CD4-positive, alpha-beta memory T cell (primary cell): ENCODE measurements around the gene TUBAL3. TPM values are rescaled to one million over a fixed set of nuclear protein-coding genes. Genes with fewer than 3 reads are reported as not detected.

ENCODE experiments used
- CTCF ChIA-PET: fragments of 350-600 bp; sonication (Branson Sonifier 250); formaldehyde crosslinking; loops from one replicate; lab custom pipeline; 2021; ENCODE audit warnings: inconsistent platforms; ENCODE audit not compliant: partially characterized antibody; lab: Charles Lee
- POLR2A ChIA-PET: fragments of 350-600 bp; sonication (Branson Sonifier 250); formaldehyde crosslinking; loops from one replicate; lab custom pipeline; 2021; ENCODE audit not compliant: partially characterized antibody; lab: Charles Lee
- DNase-seq, 5 donors: peaks; one replicate each; pipeline versions ENCODE4 v3.0.0 to v3.0.0-alpha.2; 2020 to 2022; ENCODE audit warnings: mixed read lengths in 1 of 5
- H3K27ac ChIP-seq: one replicate; pipeline ENCODE4 v1.7.0; 2013; ENCODE audit warnings: low read depth, low read length
- H3K27me3 ChIP-seq: 2 replicates; pipeline ENCODE4 v1.7.0; 2013; ENCODE audit warnings: mild to moderate bottlenecking, low read length, moderate library complexity; ENCODE audit not compliant: insufficient read depth
- H3K36me3 ChIP-seq: 2 replicates; pipeline ENCODE4 v1.7.0; 2013; ENCODE audit warnings: mild to moderate bottlenecking, low read length, moderate library complexity; ENCODE audit not compliant: insufficient read depth
- H3K4me1 ChIP-seq: 2 replicates; pipeline ENCODE4 v1.7.0; 2013; ENCODE audit warnings: mild to moderate bottlenecking, low read length, moderate library complexity; ENCODE audit not compliant: insufficient read depth
- H3K4me3 ChIP-seq, 2 donors: one replicate each; pipeline ENCODE4 v1.7.0; 2013; ENCODE audit warnings: low read length in 2 of 2, mild to moderate bottlenecking in 1 of 2
- H3K9me3 ChIP-seq, 2 donors: one replicate each; pipeline ENCODE4 v1.7.0; 2013; ENCODE audit warnings: low read length in 2 of 2, control low read depth in 1 of 2; ENCODE audit not compliant: control insufficient read depth in 1 of 2
- H3K27ac Mint-ChIP-seq, 7 donors: one replicate each; pipeline ENCODE4 v1.8.0; 2020 to 2021; ENCODE audit warnings: mixed read lengths in 7 of 7, mild to moderate bottlenecking in 6 of 7, inconsistent platforms in 3 of 7, moderate library complexity in 3 of 7
- H3K27me3 Mint-ChIP-seq, 2 donors: one replicate each; pipeline ENCODE4 v1.8.0; 2020 to 2021; ENCODE audit warnings: mixed read lengths in 2 of 2
- H3K36me3 Mint-ChIP-seq, 2 donors: one replicate each; pipeline ENCODE4 v1.8.0; 2020 to 2021; ENCODE audit warnings: mixed read lengths in 2 of 2, inconsistent platforms in 1 of 2, mild to moderate bottlenecking in 1 of 2
- H3K4me1 Mint-ChIP-seq, 4 donors: one replicate each; pipeline ENCODE4 v1.8.0; 2020 to 2021; ENCODE audit warnings: mixed read lengths in 4 of 4, mild to moderate bottlenecking in 1 of 4
- H3K4me3 Mint-ChIP-seq, 8 donors: one replicate each; pipeline ENCODE4 v1.8.0; 2020 to 2021; ENCODE audit warnings: mixed read lengths in 8 of 8, mild to moderate bottlenecking in 7 of 8, moderate library complexity in 6 of 8, inconsistent platforms in 3 of 8
- H3K9me3 Mint-ChIP-seq, 8 donors: one replicate each; pipeline ENCODE4 v1.8.0; 2020 to 2021; ENCODE audit warnings: mixed read lengths in 8 of 8, mild to moderate bottlenecking in 5 of 8, inconsistent platforms in 3 of 8, moderate library complexity in 1 of 8
- intact Hi-C: fragments of 100-400 bp; cut with micrococcal nuclease; formaldehyde crosslinking; loops from one replicate; pipeline ENCODE4 v1.15.1; 2023
- polyA plus RNA-seq, 2 donors: library from polyadenylated mRNA; unstranded; fragments of 300-500 nt; fragmentation: Illumina TruSeq; gene quantifications; one replicate each; pipeline ENCODE4 v1.2.3, GENCODE V29; 2021
- total RNA-seq, 2 experiments: library from RNA; stranded (reverse); gene quantifications; one replicate each; pipeline ENCODE4 v1.2.3, GENCODE V29; 2021

The TUBAL3 gene
- total and polyA plus RNA-seq, 4 experiments from 2014 or later, result not detected

DNA sequence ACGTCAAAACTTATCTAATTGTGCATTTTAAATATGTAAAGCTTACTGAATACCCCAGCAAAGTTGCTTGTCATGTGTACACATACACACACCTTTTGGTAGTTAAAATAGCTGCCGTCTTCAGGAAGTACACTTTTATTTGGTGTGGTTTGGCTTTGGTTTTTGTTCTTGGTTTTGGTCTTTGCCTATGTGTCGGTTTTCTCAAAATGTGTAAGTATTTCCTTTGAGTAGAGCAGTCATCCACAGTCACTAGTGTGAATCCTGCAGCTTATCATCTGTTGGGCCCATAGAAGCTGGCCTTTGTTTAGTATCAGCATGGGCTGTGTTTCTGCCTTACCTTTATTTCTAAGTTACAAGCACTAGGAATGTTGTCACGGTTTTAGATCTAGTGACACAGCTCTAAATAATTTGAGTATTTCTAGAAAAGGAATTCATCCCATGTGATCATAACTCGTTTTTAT, 43.0 kb upstream of the TUBAL3 start:
- Mint-ChIP-seq H3K4me3 (peak overlapping the region; percentile 81 to 90 (median 86)), H3K27ac (peak overlapping the region in 6 of 7 donors; percentile 2 to 59 (median 11)), H3K36me3 (peaks cover 2 to 3% of the 10 kb centered on the region in 2 donors), H3K27me3 (no peaks in the 10 kb centered on the region), H3K4me1 (peaks cover 13 to 44% (median 25%) of the 10 kb centered on the region in 4 donors), H3K9me3 (peaks cover 0 to 2% (median 0%) of the 10 kb centered on the region in 8 donors)
- H3K36me3 ChIP-seq, result no peaks in the 10 kb centered on the region
- intact Hi-C loops, result loop anchor here (1.0 to 5.0 kb wide), 2 partner anchors 176 to 365 kb away; partner anchors contain the start of gene GDI2
- ChIA-PET CTCF (interaction anchor here (0.8 to 11.1 kb wide), 6 partner anchors 13 to 426 kb away, joined by 3 to 468 read pairs (median 4); no protein-coding TSS in a partner anchor), POLR2A (interaction anchor here (1.1 to 3.2 kb wide), 3 partner anchors 13 to 175 kb away, joined by 3 to 37 read pairs (median 29); no protein-coding TSS in a partner anchor)
- no peaks in the 10 kb centered on the region for H3K9me3 ChIP-seq
- H3K4me1 ChIP-seq, result peaks cover 23% of the 10 kb centered on the region
- peak in 4 of 5 donors; percentile 48 to 69 (median 56) for DNase-seq
- no peak overlapping the region for H3K4me3 ChIP-seq
- H3K27ac ChIP-seq, result no peak overlapping the region
- H3K27me3 ChIP-seq, result no peaks in the 10 kb centered on the region

DNA sequence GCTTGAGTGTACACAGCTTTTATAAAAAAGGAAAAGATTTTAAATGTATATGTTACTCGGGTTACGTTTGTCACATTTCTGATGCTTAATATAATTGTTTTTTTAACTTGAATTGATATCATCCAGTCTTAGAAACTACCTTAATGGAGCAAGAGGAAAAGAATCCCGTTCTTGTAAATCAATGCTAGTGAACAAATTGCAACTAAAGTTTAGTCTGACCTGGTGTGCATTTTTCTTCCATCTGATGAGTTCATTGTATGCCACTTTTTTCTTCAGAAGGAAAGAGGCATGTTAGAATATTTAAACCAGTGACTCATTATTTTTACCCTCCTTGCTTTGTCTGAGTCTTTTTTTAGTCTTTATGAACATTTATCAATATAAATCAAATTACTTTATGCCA, 42.4 kb upstream of the TUBAL3 start:
- H3K27me3 ChIP-seq, result no peaks in the 10 kb centered on the region
- H3K27ac ChIP-seq, result no peak overlapping the region
- Mint-ChIP-seq H3K27ac (peak overlapping the region in 5 of 7 donors; percentile 2 to 57 (median 9)), H3K9me3 (peaks cover 0 to 2% (median 0%) of the 10 kb centered on the region in 8 donors), H3K36me3 (no peaks in the 10 kb centered on the region), H3K4me3 (peak overlapping the region; percentile 81 to 90 (median 86)), H3K27me3 (no peaks in the 10 kb centered on the region), H3K4me1 (peaks cover 13 to 44% (median 27%) of the 10 kb centered on the region in 4 donors)
- intact Hi-C loops, result loop anchor here (1.0 to 5.0 kb wide), 2 partner anchors 176 to 365 kb away; partner anchors contain the start of gene GDI2
- no peaks in the 10 kb centered on the region for H3K9me3 ChIP-seq
- POLR2A ChIA-PET, result interaction anchor here (1.1 to 3.2 kb wide), 3 partner anchors 14 to 176 kb away, joined by 3 to 37 read pairs (median 29); no protein-coding TSS in a partner anchor
- CTCF ChIA-PET, result interaction anchor here (0.7 to 11.1 kb wide), 7 partner anchors 12 to 597 kb away, joined by 3 to 468 read pairs (median 4); no protein-coding TSS in a partner anchor
- H3K4me3 ChIP-seq, result no peak overlapping the region
- peaks cover 23% of the 10 kb centered on the region for H3K4me1 ChIP-seq
- DNase-seq, result peak in 1 of 5 donors; percentile 5
- H3K36me3 ChIP-seq, result no peaks in the 10 kb centered on the region

DNA sequence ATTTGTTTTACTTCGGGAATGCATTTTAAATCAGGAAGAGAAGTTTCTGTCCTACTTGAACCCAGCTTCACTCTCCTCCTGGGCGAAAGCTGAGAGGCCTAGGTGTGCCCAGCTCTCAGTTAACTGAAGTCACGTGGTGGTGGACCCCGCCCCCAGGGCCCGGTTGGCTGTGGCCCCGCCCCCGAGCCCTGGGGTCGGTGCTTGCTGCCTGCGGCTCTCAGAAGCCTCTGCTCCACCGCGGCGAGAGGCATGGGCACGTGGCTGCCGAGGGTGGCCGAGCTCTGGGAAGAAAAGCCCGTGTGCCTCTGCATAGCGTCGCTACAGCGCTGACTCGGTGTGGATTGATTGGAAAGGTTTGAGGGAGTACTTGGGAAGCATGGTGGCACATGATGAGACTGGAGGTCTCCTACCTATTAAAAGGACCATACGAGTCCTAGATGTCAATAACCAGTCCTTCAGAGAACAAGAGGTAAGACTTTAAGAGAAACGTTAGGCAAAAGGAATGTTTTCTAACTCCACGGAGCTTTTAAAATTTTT, 41.8 kb upstream of the TUBAL3 start:
- POLR2A ChIA-PET, result interaction anchor here (0.9 to 3.2 kb wide), 3 partner anchors 118 to 631 kb away, joined by 3 to 37 read pairs (median 29); no protein-coding TSS in a partner anchor

DNA sequence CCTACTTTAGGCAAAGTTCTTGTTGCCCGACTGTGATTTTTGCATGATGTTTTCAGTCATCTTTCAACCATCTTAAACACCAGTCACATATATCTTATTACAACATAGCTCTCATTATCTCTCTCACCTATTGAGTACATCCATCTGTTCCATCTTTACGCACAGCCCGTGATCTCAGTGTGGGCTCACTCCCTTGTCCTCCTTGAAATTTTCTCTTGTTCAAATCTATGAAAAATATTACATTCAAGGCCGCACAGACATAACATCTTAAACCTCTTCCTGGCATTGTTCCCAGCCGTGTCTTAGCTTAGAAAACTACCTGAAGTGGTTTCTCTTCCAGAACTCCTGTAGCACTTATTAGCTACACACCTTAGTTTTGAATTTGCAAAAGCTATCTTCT, 40.4 kb upstream of the TUBAL3 start:
- ChIA-PET CTCF (interaction anchor here (1.0 to 11.1 kb wide), 7 partner anchors 10 to 179 kb away, joined by 3 to 468 read pairs (median 7); no protein-coding TSS in a partner anchor), POLR2A (interaction anchor here (0.7 to 1.0 kb wide), 2 partner anchors 121 to 178 kb away, joined by 3 to 5 read pairs; no protein-coding TSS in a partner anchor)
- H3K4me3 Mint-ChIP-seq, result no peak overlapping the region
- H3K36me3 ChIP-seq, result no peaks in the 10 kb centered on the region
- H3K27ac ChIP-seq, result no peak overlapping the region
- H3K27me3 Mint-ChIP-seq, result no peaks in the 10 kb centered on the region
- intact Hi-C loops, result loop anchor here (5.0 kb wide), 1 partner anchor 367 kb away; the partner anchor contains the start of gene GDI2
- H3K4me1 Mint-ChIP-seq, result peaks cover 13 to 40% (median 27%) of the 10 kb centered on the region in 4 donors
- H3K9me3 Mint-ChIP-seq, result peaks cover 0 to 2% (median 0%) of the 10 kb centered on the region in 8 donors
- H3K27me3 ChIP-seq, result no peaks in the 10 kb centered on the region
- no peaks in the 10 kb centered on the region for H3K36me3 Mint-ChIP-seq
- H3K4me3 ChIP-seq, result no peak overlapping the region
- no peak for DNase-seq
- no peak overlapping the region for H3K27ac Mint-ChIP-seq
- peaks cover 23% of the 10 kb centered on the region for H3K4me1 ChIP-seq
- no peaks in the 10 kb centered on the region for H3K9me3 ChIP-seq

More for the DNA sequence above, 41.8 kb upstream of the TUBAL3 start:
- Histone ChIP-seq H3K36me3 (no peaks in the 10 kb centered on the region), H3K27me3 (no peaks in the 10 kb centered on the region), H3K27ac (no peak overlapping the region), H3K4me3 (peak overlapping the region in 1 of 2 donors; percentile 10), H3K9me3 (no peaks in the 10 kb centered on the region), H3K4me1 (peaks cover 23% of the 10 kb centered on the region)
- intact Hi-C loops, result loop anchor here (5.0 kb wide), 1 partner anchor 366 kb away; the partner anchor contains the start of gene GDI2
- H3K4me3 Mint-ChIP-seq, result peak overlapping the region; percentile 81 to 90 (median 86)
- H3K36me3 Mint-ChIP-seq, result no peaks in the 10 kb centered on the region
- peak overlapping the region; percentile 45 to 93 (median 85) for H3K27ac Mint-ChIP-seq
- CTCF ChIA-PET, result interaction anchor here (0.7 to 11.1 kb wide), 5 partner anchors 11 to 597 kb away, joined by 3 to 468 read pairs (median 5); no protein-coding TSS in a partner anchor
- peaks cover 13 to 40% (median 27%) of the 10 kb centered on the region in 4 donors for H3K4me1 Mint-ChIP-seq
- peak; percentile 46 to 72 (median 56) for DNase-seq
- H3K9me3 Mint-ChIP-seq, result peaks cover 0 to 2% (median 0%) of the 10 kb centered on the region in 8 donors
- no peaks in the 10 kb centered on the region for H3K27me3 Mint-ChIP-seq

DNA sequence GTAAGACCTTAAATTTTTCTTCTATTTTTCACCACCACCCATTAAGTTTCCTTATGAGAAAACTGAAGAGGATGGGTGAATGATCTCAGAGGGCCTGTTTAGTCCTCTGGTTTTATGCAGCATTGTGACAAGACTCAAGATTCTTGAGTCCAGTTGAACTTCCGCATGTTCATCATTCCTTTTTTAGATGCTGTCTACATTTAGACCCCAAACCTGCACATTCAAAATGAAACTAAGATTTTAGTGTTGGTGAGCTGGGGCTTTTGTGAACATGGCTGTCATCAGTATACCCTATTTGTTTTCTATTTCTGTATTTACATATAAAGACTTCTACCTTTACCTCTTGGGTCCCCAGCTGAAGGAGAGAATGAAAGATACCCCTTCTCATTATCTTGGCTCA, 38.8 kb upstream of the TUBAL3 start:
- no peak overlapping the region for H3K4me3 ChIP-seq

DNA sequence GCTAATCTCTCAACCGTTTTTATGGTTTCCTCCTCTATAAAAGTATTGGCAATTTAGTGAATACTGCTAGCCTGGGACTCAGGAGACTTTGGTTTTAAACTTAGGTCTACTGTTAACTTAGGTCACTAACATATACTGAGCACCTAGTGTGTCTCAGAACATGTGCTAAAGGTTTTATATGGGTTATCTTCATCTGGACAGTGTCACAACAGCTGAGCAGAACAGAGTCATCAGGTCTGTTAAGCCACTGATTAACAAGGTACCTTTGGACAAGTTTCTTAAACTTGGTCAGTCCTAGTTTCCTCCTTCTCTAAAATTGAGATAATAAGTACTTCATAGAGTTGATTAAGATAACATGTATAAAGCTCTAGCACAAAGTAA, 38.4 kb upstream of the TUBAL3 start:
- Mint-ChIP-seq H3K27me3 (no peaks in the 10 kb centered on the region), H3K27ac (no peak overlapping the region), H3K4me1 (peaks cover 10 to 28% (median 22%) of the 10 kb centered on the region in 4 donors), H3K4me3 (no peak overlapping the region), H3K36me3 (no peaks in the 10 kb centered on the region), H3K9me3 (peaks cover 0 to 2% (median 0%) of the 10 kb centered on the region in 8 donors)
- Histone ChIP-seq H3K27me3 (no peaks in the 10 kb centered on the region), H3K4me3 (no peak overlapping the region), H3K9me3 (no peaks in the 10 kb centered on the region), H3K4me1 (peaks cover 21% of the 10 kb centered on the region), H3K27ac (no peak overlapping the region), H3K36me3 (no peaks in the 10 kb centered on the region)
- no peak for DNase-seq
- CTCF ChIA-PET, result interaction anchor here (1.2 to 11.1 kb wide), 15 partner anchors 9 to 629 kb away, joined by 3 to 468 read pairs (median 6); no protein-coding TSS in a partner anchor
- POLR2A ChIA-PET, result interaction anchor here (0.6 to 2.2 kb wide), 4 partner anchors 105 to 180 kb away, joined by 3 to 16 read pairs (median 6); no protein-coding TSS in a partner anchor
- intact Hi-C loops, result loop anchor here (1.0 to 5.0 kb wide), 4 partner anchors 119 to 430 kb away; no protein-coding TSS in a partner anchor

More for the DNA sequence above, 38.8 kb upstream of the TUBAL3 start:
- no peaks in the 10 kb centered on the region for H3K36me3 Mint-ChIP-seq
- intact Hi-C loops, result loop anchor here (2.0 to 5.0 kb wide), 3 partner anchors 119 to 429 kb away; no protein-coding TSS in a partner anchor
- no peak for DNase-seq
- ChIA-PET POLR2A (interaction anchor here (0.6 to 1.5 kb wide), 3 partner anchors 105 to 388 kb away, joined by 3 to 7 read pairs (median 3); no protein-coding TSS in a partner anchor), CTCF (interaction anchor here (1.2 to 11.1 kb wide), 14 partner anchors 9 to 593 kb away, joined by 3 to 468 read pairs (median 7); no protein-coding TSS in a partner anchor)
- H3K27ac Mint-ChIP-seq, result no peak overlapping the region
- Histone ChIP-seq H3K9me3 (no peaks in the 10 kb centered on the region), H3K27me3 (no peaks in the 10 kb centered on the region), H3K4me1 (peaks cover 23% of the 10 kb centered on the region), H3K27ac (no peak overlapping the region), H3K36me3 (no peaks in the 10 kb centered on the region)
- peaks cover 0 to 2% (median 0%) of the 10 kb centered on the region in 8 donors for H3K9me3 Mint-ChIP-seq
- no peak overlapping the region for H3K4me3 Mint-ChIP-seq
- H3K27me3 Mint-ChIP-seq, result no peaks in the 10 kb centered on the region
- peaks cover 12 to 32% (median 25%) of the 10 kb centered on the region in 4 donors for H3K4me1 Mint-ChIP-seq
